Measurements from ENCODE around the gene ADIPOQ. TPM values are rescaled to one million over a fixed set of nuclear protein-coding genes. Genes with fewer than 3 reads are reported as not detected.

ADIPOQ gene
- total and polyA plus RNA-seq, 2 of the 4 experiments (the other 2 are of a cell fraction), result not detected

- H3K9ac ChIP-seq (ENCODE audit: low read depth, low read length), result no peak overlapping the region
- ATAC-seq (ENCODE audit: low read depth) (no peak), DNase-seq (no peak)
- H4K91ac ChIP-seq (ENCODE audit: insufficient read depth, low read depth, low read length), result no peak overlapping the region
- no peak overlapping the region for H3K4me2 ChIP-seq (ENCODE audit: low read depth, low read length)
- ChIA-PET POLR2A (ENCODE audit: unreplicated experiment) (no interaction called here), CTCF (no interaction called here)
- H2BK5ac ChIP-seq (ENCODE audit: low read depth, low read length, poor library complexity, severe bottlenecking), result no peak overlapping the region
- no peak overlapping the region for H2BK15ac ChIP-seq (ENCODE audit: low read depth, low read length)
- no peaks in the 10 kb centered on the region for H3K36me3 ChIP-seq (ENCODE audit: control insufficient read depth, insufficient read depth, low read length)
- H3K9me3 ChIP-seq (ENCODE audit: control insufficient read depth, insufficient read depth, low read length), result no peaks in the 10 kb centered on the region
- 50% methylated on average over 2 of the region's 4 CpGs; no CpG with 5 or more reads in 1 of the 2 experiments for WGBS, 2 experiments (ENCODE audit: extremely low coverage in 2 of 2, insufficient read length in 1 of 2)
- no peaks in the 10 kb centered on the region for H4K20me1 ChIP-seq (ENCODE audit: insufficient read depth, low read length)
- H2BK120ac ChIP-seq (ENCODE audit: low read depth, low read length), result no peak overlapping the region
- H3K27me3 ChIP-seq (ENCODE audit: control insufficient read depth, insufficient read depth, low read length), result peaks cover 1% of the 10 kb centered on the region; the same call in 1 of the 2 replicates
- no peak overlapping the region for H3K18ac ChIP-seq (ENCODE audit: low read depth, low read length)
- no peak overlapping the region for H3K27ac ChIP-seq (ENCODE audit: insufficient read depth, low read length)
- no peak overlapping the region for H3K4me3 ChIP-seq (ENCODE audit: insufficient read depth, low read depth, low read length)
- H2AK5ac ChIP-seq (ENCODE audit: low read depth, low read length), result no peak overlapping the region
- BruUV-seq (replicated peaks), result no TSS peak
- H3K9me1 ChIP-seq (ENCODE audit: insufficient read depth, low read length), result no peaks in the 10 kb centered on the region
- H4K5ac ChIP-seq (ENCODE audit: low read depth, low read length), result no peak overlapping the region
- no peak overlapping the region for H3K56ac ChIP-seq (ENCODE audit: extremely low read depth, insufficient read depth, low read length)
- intact Hi-C loops (cut with micrococcal nuclease), result no loop called here
- H3K23ac ChIP-seq (ENCODE audit: low read depth, low read length), result no peak overlapping the region
- H3K4me1 ChIP-seq (ENCODE audit: control insufficient read depth, insufficient read depth, low read length), result no peaks in the 10 kb centered on the region
- TF ChIP-seq RFX5 (IDR thresholded peaks at IDR 0.05; ENCODE audit: low read depth, low read length) (no peak), POLR2A (IDR thresholded peaks at IDR 0.05; ENCODE audit: low read depth, low read length) (no peak), CHD1 (IDR thresholded peaks at IDR 0.05; ENCODE audit: low read depth, low read length) (no peak), RAD21 (IDR thresholded peaks at IDR 0.05; ENCODE audit: low read length) (no peak), MAZ (IDR thresholded peaks at IDR 0.05; ENCODE audit: borderline replicate concordance, low read depth, low read length) (no peak), FOS (IDR thresholded peaks at IDR 0.05; ENCODE audit: low read depth, low read length) (no peak), ELK1 (IDR thresholded peaks at IDR 0.05; ENCODE audit: borderline replicate concordance, low read depth, low read length) (no peak), SMC3 (IDR thresholded peaks at IDR 0.05; ENCODE audit: low read depth, low read length) (no peak), MXI1 (IDR thresholded peaks at IDR 0.05; ENCODE audit: borderline replicate concordance, low read depth, low read length) (no peak)
- H4K8ac ChIP-seq (ENCODE audit: low read depth in 2 of 2, low read length in 2 of 2), result no peak overlapping the region
- dilution Hi-C loops (cut with HindIII; ENCODE audit: low sequenced_read_pairs, unreplicated experiment), result no loop called here
- H3K4ac ChIP-seq (ENCODE audit: low read depth, low read length), result no peak overlapping the region
- in situ Hi-C loops (cut with MboI; ENCODE audit: low sequenced_read_pairs), result no loop called here
- H3K14ac ChIP-seq (replicated peaks; ENCODE audit: low read depth, low read length), result no peak overlapping the region
- H2BK20ac ChIP-seq (ENCODE audit: low read depth, low read length), result no peak overlapping the region
- no peaks in the 10 kb centered on the region for H3K79me1 ChIP-seq (ENCODE audit: low read depth in 1 of 2, low read length in 2 of 2)
- no peak overlapping the region for H2AK9ac ChIP-seq (replicated peaks; ENCODE audit: low read depth, low read length, poor library complexity)
- H2AFZ ChIP-seq (replicated peaks; ENCODE audit: low read length, poor library complexity), result no peak overlapping the region
Observed at GRCh38 chr3:186896006-186896405, 53.5 kb downstream of the ADIPOQ start.
